NB4 (cell line): ENCODE results near the gene GRM8.

Source experiments
- DNase-seq: peaks from one replicate; pipeline ENCODE4 v3.0.0; 2010; ENCODE audit warnings: low read depth
- H3K4me3 ChIP-seq: one replicate; pipeline ENCODE4 v1.5.1; 2011; ENCODE audit warnings: mild to moderate bottlenecking, low read depth, low read length, moderate library complexity
- MYC ChIP-seq: IDR thresholded peaks from 2 replicates; pipeline ENCODE4 v1.6.1; 2011; ENCODE audit warnings: low read depth, low read length
- POLR2A ChIP-seq: IDR thresholded peaks from 2 replicates; pipeline ENCODE4 v1.6.1; 2011; ENCODE audit warnings: mild to moderate bottlenecking; ENCODE audit not compliant: insufficient read length; ENCODE audit errors: extremely low read depth
- TF ChIP-seq, protein P1 (sequence below): IDR thresholded peaks from 2 replicates; pipeline ENCODE4 v1.6.1; 2011; ENCODE audit warnings: low read depth, low read length
- TF ChIP-seq, protein P2 (sequence below): IDR thresholded peaks from one replicate; pipeline ENCODE4 v1.5.1; 2012; ENCODE audit warnings: low read depth, low read length

GRM8 gene

DNA sequence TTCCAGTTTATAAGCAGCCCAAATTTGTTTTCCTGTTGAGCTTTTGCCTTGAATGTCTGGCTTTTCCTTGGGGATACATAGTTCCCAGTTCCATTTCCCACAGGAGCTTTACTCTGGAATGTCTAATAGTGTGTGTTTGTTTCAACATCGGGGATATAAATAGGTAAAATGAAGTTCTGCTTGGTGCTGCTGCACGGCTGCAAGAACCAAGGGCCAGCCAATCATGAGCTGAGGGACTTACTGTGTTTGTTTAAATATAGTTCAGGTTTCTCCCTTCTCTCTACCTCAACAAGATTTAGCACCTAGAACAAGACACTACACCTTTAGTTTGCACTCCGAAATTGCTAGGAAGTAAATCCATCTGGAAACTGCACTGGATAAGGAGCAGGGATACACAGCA is 43.9 kb downstream of the GRM8 start:
- H3K4me3 ChIP-seq: no peak overlapping the region
- TF ChIP-seq POLR2A (no peak), MYC (no peak)
- TF ChIP-seq, protein P1, sequence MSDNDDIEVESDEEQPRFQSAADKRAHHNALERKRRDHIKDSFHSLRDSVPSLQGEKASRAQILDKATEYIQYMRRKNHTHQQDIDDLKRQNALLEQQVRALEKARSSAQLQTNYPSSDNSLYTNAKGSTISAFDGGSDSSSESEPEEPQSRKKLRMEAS: no peak
- TF ChIP-seq, protein P2, sequence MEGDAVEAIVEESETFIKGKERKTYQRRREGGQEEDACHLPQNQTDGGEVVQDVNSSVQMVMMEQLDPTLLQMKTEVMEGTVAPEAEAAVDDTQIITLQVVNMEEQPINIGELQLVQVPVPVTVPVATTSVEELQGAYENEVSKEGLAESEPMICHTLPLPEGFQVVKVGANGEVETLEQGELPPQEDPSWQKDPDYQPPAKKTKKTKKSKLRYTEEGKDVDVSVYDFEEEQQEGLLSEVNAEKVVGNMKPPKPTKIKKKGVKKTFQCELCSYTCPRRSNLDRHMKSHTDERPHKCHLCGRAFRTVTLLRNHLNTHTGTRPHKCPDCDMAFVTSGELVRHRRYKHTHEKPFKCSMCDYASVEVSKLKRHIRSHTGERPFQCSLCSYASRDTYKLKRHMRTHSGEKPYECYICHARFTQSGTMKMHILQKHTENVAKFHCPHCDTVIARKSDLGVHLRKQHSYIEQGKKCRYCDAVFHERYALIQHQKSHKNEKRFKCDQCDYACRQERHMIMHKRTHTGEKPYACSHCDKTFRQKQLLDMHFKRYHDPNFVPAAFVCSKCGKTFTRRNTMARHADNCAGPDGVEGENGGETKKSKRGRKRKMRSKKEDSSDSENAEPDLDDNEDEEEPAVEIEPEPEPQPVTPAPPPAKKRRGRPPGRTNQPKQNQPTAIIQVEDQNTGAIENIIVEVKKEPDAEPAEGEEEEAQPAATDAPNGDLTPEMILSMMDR: no peak
- DNase-seq: no peak

DNA sequence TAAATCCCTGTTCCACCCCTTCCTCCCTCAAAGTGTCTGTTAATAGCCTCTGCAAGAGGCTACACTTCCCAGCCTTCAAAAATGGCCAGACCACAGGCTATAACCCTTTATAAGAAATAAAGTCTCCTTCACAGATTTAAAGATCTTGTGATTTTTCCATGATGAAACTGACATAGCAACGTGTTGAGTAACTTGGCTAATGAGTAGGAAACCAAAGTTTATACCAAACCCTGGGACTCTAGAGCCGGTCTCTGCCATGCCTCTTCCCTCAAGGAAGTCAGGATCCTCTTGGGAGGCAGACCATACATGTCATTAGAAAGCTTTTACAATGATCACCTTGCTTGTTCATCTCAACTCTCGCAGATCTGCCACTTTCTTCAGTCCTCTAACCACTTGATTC is 44.4 kb downstream of the GRM8 start:
- no peak overlapping the region for H3K4me3 ChIP-seq
- TF ChIP-seq, protein P2: no peak
- no peak for TF ChIP-seq POLR2A
- TF ChIP-seq, protein P1: no peak
- no peak for DNase-seq

DNA sequence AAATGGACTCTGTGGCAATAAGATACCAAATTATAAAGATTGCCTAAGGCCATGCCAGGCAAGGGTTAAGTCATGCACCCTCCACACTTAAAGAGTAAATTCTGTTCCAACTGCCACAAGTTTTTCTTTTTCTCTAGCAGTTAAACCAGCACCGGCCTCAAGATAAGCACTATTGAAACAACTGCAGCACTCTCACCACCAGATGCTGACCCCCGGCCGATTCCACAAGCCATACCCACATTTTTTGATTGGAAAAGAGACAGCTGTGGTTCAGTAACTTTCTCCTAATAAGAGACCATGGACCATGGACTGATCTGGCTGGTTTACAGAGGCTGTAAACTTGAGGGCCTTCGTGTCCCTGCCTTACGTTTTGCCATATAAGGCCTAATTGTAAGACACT is 44.9 kb downstream of the GRM8 start:
- TF ChIP-seq MYC: no peak
- TF ChIP-seq, protein P2: no peak
- no peak for TF ChIP-seq POLR2A
- TF ChIP-seq, protein P1: no peak
- H3K4me3 ChIP-seq: no peak overlapping the region

DNA sequence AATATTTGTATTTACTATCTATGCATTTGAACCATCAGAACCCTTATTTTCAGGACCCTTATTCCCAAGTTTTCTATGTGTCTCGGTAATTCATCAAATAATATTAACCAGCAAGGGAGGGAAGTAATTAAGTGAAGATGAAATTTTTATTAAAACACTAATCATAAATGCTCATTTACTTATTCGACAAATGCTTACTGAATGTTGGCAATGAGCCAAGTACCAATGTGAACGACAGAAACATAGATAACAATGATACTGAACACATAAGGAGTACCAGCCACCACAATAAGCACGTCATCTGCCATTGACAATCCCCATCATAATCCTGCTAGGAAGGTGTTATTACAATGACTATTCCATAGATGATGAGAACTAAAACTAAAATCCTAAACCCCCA is 45.5 kb downstream of the GRM8 start:
- TF ChIP-seq, protein P2: no peak
- no peak for TF ChIP-seq POLR2A
- TF ChIP-seq MYC: no peak
- TF ChIP-seq, protein P1: no peak
- DNase-seq: no peak
- no peak overlapping the region for H3K4me3 ChIP-seq

More for the DNA sequence above, 44.9 kb downstream of the GRM8 start:
- no peak for DNase-seq

DNA sequence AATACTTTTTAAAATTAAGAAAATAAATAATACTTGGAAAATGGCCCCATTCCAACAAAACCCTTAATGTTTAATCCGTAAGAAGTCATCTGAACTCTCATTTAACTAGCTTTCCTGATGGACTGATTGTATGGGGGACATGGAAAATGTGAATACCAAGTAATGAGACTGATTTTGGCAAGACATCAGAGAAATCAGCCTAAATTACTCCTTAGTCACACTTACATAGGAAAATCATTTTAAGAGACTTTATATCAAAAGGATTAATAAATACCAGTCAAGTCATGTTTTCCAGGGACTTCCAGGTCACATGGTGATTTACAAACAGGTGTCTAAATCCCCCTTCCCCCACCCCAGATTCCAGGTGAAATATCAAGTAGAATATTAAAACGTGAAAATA is 58.2 kb downstream of the GRM8 start:
- TF ChIP-seq, protein P1: no peak
- TF ChIP-seq, protein P2: no peak
- no peak for TF ChIP-seq MYC
- no peak for TF ChIP-seq POLR2A
- no peak overlapping the region for H3K4me3 ChIP-seq

DNA sequence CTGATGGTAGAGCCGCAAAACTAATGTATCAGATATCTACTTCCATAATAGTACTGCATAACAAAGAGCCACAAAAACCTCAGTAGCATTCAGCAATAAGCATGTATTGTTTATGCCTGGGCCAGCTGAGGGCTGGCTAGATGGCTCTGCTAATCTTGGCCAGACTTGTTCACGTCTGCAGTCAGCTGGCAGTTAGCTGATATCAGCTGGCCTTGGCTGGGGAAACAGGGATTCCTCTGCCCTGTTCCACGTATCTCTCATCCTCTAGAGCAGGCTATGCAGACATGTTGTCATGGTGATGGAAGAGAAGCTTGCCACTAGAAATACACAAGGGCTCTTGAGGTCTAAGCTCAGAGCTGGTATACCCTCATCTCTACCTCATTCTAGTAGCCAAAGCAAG is 62.9 kb downstream of the GRM8 start:
- no peak for DNase-seq
- TF ChIP-seq POLR2A (no peak), MYC (no peak)
- TF ChIP-seq, protein P2: no peak
- TF ChIP-seq, protein P1: no peak
- no peak overlapping the region for H3K4me3 ChIP-seq

More for the DNA sequence above, 58.2 kb downstream of the GRM8 start:
- DNase-seq: no peak
